Sciatic nerve (tissue), 1 donor: ENCODE measurements around the gene OR2M2. TPM values are rescaled to one million over a fixed set of nuclear protein-coding genes. Genes with fewer than 3 reads are reported as not detected.

Experiments used
- total RNA-seq: library from RNA; stranded (reverse); fragmentation: NEBNext Ultra II Directional; extraction: Animal tissue kit (Norgen Biotek cat#: 25700); gene quantifications from one replicate; pipeline ENCODE4 v1.2.1, GENCODE V29; 2021
- donor health status: DM: no; HTN: no; CAD: no.

OR2M2 gene
- total RNA-seq, 1 donor from 2014 or later: not detected

Other genes starting within 250 kb of the OR2M2 start
- 0.22 TPM for gene OR2AJ1, start 249.9 kb upstream of the OR2M2 start, total RNA-seq
- gene OR2L8, start 226.0 kb upstream of the OR2M2 start, total RNA-seq: 0.53 TPM
- gene OR2AK2, start 209.6 kb upstream of the OR2M2 start, total RNA-seq: not detected
- gene OR2L5, start 161.2 kb upstream of the OR2M2 start, total RNA-seq: not detected
- 0.53 TPM for gene OR2L2, start 144.8 kb upstream of the OR2M2 start, total RNA-seq
- gene OR2L3, start 128.0 kb upstream of the OR2M2 start, total RNA-seq: 0.13 TPM
- 0.36 TPM for gene OR2L13, start 79.6 kb upstream of the OR2M2 start, total RNA-seq
- not detected for gene OR2M5, start 29.7 kb upstream of the OR2M2 start, total RNA-seq
- 0.04 TPM for gene OR2M3, start 22.4 kb downstream of the OR2M2 start, total RNA-seq
- gene OR2M4, start 56.6 kb downstream of the OR2M2 start, total RNA-seq: not detected
- not detected for gene OR2T33, start 103.2 kb downstream of the OR2M2 start, total RNA-seq
- gene OR2T12, start 128.6 kb downstream of the OR2M2 start, total RNA-seq: not detected
- gene OR2M7, start 149.7 kb downstream of the OR2M2 start, total RNA-seq: not detected
- gene OR14C36, start 174.0 kb downstream of the OR2M2 start, total RNA-seq: not detected
- gene OR2T4, start 186.8 kb downstream of the OR2M2 start, total RNA-seq: not detected
- gene OR2T6, start 200.9 kb downstream of the OR2M2 start, total RNA-seq: not detected
- gene OR2T1, start 228.2 kb downstream of the OR2M2 start, total RNA-seq: not detected